Panc1 (cell line): Measurements from ENCODE around the gene SH3TC1.

Experiments used
- CTCF ChIP-seq: fragments of 450-650 bp; IDR thresholded peaks from 2 replicates; pipeline ENCODE4 v1.5.1; 2017; ENCODE audit warnings: mild to moderate bottlenecking
- POLR2AphosphoS5 ChIP-seq: IDR thresholded peaks from 2 replicates; pipeline ENCODE4 v1.6.1; 2012; ENCODE audit warnings: mild to moderate bottlenecking, low read depth, low read length, moderate library complexity
- SIN3A ChIP-seq: IDR thresholded peaks from 2 replicates; pipeline ENCODE4 v1.6.1; 2012; ENCODE audit warnings: low read depth, mild to moderate bottlenecking, low read length, moderate library complexity, borderline replicate concordance; ENCODE audit not compliant: insufficient read depth
- TCF7L2 ChIP-seq: IDR thresholded peaks from 2 replicates; pipeline ENCODE4 v1.6.1; 2011; ENCODE audit warnings: mild to moderate bottlenecking, low read depth, low read length, inconsistent platforms
- TF ChIP-seq, protein P1 (sequence below), 2 experiments: IDR thresholded peaks; 2 replicates each; pipeline ENCODE4 v1.6.1; 2011 to 2012; ENCODE audit warnings: low read depth in 2 of 2, control low read depth in 1 of 2, low read length in 1 of 2, mild to moderate bottlenecking in 1 of 2, moderate library complexity in 1 of 2; ENCODE audit not compliant: insufficient read depth in 1 of 2

DNA sequence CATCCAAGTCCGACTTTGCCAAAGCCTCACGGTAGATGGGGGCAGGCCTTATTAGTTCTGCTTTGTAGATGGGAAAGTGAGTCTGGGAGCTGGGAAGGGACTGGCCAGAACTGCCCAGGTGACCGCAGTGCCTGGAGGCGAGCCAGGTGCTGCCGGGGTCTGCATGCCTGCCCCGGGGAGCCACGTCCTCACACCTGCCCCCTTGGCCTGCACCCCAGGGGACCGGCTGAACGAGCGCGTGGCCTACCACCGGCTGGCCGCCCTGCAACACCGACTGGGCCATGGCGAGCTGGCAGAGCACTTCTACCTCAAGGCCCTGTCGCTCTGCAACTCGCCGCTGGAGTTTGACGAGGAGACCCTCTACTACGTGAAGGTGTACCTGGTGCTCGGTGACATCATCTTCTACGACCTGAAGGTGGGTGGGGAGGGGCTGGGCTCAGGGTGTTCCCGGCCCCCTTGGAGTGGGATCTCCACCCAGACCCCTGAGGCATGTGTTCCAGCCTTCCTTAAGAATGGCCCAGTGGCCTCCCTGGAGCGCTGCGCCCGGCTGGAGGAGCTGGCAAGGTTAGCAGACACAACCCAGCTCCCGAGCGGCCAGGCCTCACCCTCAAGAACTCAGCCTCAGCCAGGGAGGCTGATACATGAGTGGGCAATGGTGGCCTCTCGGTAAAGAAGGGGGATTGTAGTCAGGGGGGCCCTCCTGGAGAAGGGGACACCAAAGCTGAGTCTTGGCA is 38.3 kb downstream of the SH3TC1 start:
- TF ChIP-seq CTCF (no peak), TCF7L2 (no peak), POLR2AphosphoS5 (no peak), SIN3A (no peak)
- TF ChIP-seq, protein P1, sequence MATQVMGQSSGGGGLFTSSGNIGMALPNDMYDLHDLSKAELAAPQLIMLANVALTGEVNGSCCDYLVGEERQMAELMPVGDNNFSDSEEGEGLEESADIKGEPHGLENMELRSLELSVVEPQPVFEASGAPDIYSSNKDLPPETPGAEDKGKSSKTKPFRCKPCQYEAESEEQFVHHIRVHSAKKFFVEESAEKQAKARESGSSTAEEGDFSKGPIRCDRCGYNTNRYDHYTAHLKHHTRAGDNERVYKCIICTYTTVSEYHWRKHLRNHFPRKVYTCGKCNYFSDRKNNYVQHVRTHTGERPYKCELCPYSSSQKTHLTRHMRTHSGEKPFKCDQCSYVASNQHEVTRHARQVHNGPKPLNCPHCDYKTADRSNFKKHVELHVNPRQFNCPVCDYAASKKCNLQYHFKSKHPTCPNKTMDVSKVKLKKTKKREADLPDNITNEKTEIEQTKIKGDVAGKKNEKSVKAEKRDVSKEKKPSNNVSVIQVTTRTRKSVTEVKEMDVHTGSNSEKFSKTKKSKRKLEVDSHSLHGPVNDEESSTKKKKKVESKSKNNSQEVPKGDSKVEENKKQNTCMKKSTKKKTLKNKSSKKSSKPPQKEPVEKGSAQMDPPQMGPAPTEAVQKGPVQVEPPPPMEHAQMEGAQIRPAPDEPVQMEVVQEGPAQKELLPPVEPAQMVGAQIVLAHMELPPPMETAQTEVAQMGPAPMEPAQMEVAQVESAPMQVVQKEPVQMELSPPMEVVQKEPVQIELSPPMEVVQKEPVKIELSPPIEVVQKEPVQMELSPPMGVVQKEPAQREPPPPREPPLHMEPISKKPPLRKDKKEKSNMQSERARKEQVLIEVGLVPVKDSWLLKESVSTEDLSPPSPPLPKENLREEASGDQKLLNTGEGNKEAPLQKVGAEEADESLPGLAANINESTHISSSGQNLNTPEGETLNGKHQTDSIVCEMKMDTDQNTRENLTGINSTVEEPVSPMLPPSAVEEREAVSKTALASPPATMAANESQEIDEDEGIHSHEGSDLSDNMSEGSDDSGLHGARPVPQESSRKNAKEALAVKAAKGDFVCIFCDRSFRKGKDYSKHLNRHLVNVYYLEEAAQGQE (IDR thresholded peaks at IDR 0.05; ENCODE audit: insufficient read depth in 1 of 2, low read depth in 2 of 2, low read length in 1 of 2): no peak
